Hepatocyte (in vitro differentiated cells): Measurements from ENCODE around the gene TMEM51. TPM values are rescaled to one million over a fixed set of nuclear protein-coding genes. Genes with fewer than 3 reads are reported as not detected.
A peak's percentile ranks its signal among the peaks of the same experiment; 100 is the strongest.

Experiments
- DNase-seq: peaks from one replicate; pipeline ENCODE4 v3.0.0-alpha.2; 2016; ENCODE audit warnings: low spot score
- H2AFZ ChIP-seq: fragments of 200-600 bp; sonication (generic); 2 replicates; pipeline ENCODE4 v1.6.0; 2016; ENCODE audit warnings: antibody characterized with exemption, mild to moderate bottlenecking
- H3K27ac ChIP-seq: fragments of 200-600 bp; sonication (generic); 2 replicates; pipeline ENCODE4 v1.5.1; 2016; ENCODE audit warnings: mild to moderate bottlenecking
- H3K27me3 ChIP-seq: fragments of 200-600 bp; sonication (generic); 2 replicates; pipeline ENCODE4 v1.6.1; 2016
- H3K36me3 ChIP-seq: fragments of 200-600 bp; sonication (generic); replicated peaks from 2 replicates; pipeline ENCODE4 v1.5.1; 2016; ENCODE audit warnings: low read depth; ENCODE audit not compliant: insufficient read depth
- H3K4me1 ChIP-seq: fragments of 200-600 bp; sonication (generic); 2 replicates; pipeline ENCODE4 v1.5.1; 2016; ENCODE audit warnings: mild to moderate bottlenecking, moderate library complexity; ENCODE audit not compliant: insufficient read depth
- H3K4me2 ChIP-seq: fragments of 200-600 bp; sonication (generic); 2 replicates; pipeline ENCODE4 v1.6.0; 2016
- H3K4me3 ChIP-seq: fragments of 200-600 bp; sonication (generic); 2 replicates; pipeline ENCODE4 v1.5.1; 2016; ENCODE audit warnings: mild to moderate bottlenecking
- H3K79me2 ChIP-seq: fragments of 200-600 bp; sonication (generic); 2 replicates; pipeline ENCODE4 v1.6.0; 2017; ENCODE audit warnings: mild to moderate bottlenecking
- H3K9me2 ChIP-seq: fragments of 200-600 bp; sonication (generic); replicated peaks from 2 replicates; pipeline ENCODE4 v1.6.0; 2017; ENCODE audit warnings: mild to moderate bottlenecking; ENCODE audit not compliant: insufficient read depth
- H3K9me3 ChIP-seq: fragments of 200-600 bp; sonication (generic); 2 replicates; pipeline ENCODE4 v1.5.1; 2016; ENCODE audit warnings: low read depth, mild to moderate bottlenecking
- H4K20me1 ChIP-seq: fragments of 200-600 bp; sonication (generic); 2 replicates; pipeline ENCODE4 v1.6.0; 2016; ENCODE audit warnings: mild to moderate bottlenecking; ENCODE audit not compliant: insufficient read depth, poor library complexity, severe bottlenecking
- EZH2 ChIP-seq: fragments of 200-600 bp; sonication (generic); IDR thresholded peaks from 2 replicates; pipeline ENCODE4 v1.6.1; 2016; ENCODE audit warnings: antibody characterized with exemption, mild to moderate bottlenecking, borderline replicate concordance
- EZH2phosphoT487 ChIP-seq: fragments of 200-600 bp; sonication (generic); IDR thresholded peaks from one replicate; pipeline ENCODE4 v1.6.1; 2018; ENCODE audit warnings: antibody characterized with exemption, mild to moderate bottlenecking, low read depth, moderate library complexity; ENCODE audit not compliant: unreplicated experiment, severe bottlenecking
- WGBS: methylation state at CpG from one replicate; pipeline ENCODE4 v1.1.6; 2016; ENCODE audit warnings: low lambda C conversion rate; ENCODE audit errors: missing lambda C conversion rate; 5-methylcytosine and 5-hydroxymethylcytosine counted together
- polyA plus RNA-seq: library from polyadenylated mRNA; unstranded; fragments of >200 nt; fragmentation: Nextera tagmentation; extraction: Ambion mirVana; gene quantifications from 2 replicates; pipeline ENCODE4 v1.2.1, GENCODE V29; 2016
- total RNA-seq: library from RNA; depleted of rRNA; stranded (reverse); fragments of >200 nt; gene quantifications from 2 replicates; pipeline ENCODE4 v1.2.3, GENCODE V29; 2014
- TF ChIP-seq, protein P1 (sequence below): fragments of 200-600 bp; sonication (generic); IDR thresholded peaks from 2 replicates; pipeline ENCODE4 v1.5.1; 2016; ENCODE audit warnings: antibody characterized with exemption, mild to moderate bottlenecking; ENCODE audit not compliant: poor library complexity

TMEM51 gene
- total and polyA plus RNA-seq, 2 experiments from 2014 or later = 23.4 to 24.0 TPM

DNA sequence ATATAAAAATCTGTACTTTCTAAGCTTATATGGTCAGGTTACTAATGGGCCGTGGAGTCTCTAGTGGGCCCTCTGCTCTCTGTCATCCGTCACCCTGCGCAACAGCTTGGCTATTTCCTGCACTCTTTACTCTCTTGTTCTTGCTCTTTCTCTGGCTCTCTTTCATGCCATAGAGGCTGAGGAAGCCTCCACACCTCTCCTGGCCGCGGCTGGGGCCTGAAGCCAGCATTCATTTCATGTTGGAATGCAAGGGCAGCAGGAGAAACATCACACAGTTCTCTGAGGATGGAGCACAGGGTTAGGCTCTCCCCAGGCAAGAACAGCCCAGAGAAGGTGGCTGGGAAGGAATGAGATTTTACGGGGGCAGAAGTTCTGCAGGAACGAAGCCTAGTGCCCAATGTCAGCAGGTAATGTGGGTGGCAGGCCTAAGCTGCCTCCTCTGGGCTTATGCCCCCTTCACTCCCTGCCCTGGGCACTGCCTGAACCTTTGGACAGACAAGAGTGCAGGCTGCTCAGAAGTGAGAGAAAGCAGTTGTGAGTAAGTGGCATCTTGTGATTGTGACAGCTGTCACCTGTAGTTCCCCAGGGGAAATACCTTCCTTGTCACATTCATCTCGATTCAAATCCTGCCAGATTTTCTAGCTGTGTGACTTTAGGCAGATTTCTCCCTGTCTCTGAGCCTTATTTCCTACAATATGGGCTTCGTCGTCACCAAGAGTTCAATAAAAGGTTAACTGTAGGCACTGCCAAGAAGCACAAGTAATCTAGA lies 89.9 kb downstream of the TMEM51 start:
- Histone ChIP-seq H3K4me3 (no peak overlapping the region), H3K9me2 (no peaks in the 10 kb centered on the region), H3K4me1 (peaks cover 15% of the 10 kb centered on the region), H3K9me3 (no peaks in the 10 kb centered on the region), H3K36me3 (no peaks in the 10 kb centered on the region), H3K4me2 (no peak overlapping the region), H2AFZ (no peak overlapping the region), H3K79me2 (no peaks in the 10 kb centered on the region), H4K20me1 (no peaks in the 10 kb centered on the region), H3K27ac (no peak overlapping the region), H3K27me3 (no peaks in the 10 kb centered on the region)
- DNase-seq = no peak
- WGBS = 59% methylated on average over 10 of the region's 10 CpGs
- TF ChIP-seq, protein P1, sequence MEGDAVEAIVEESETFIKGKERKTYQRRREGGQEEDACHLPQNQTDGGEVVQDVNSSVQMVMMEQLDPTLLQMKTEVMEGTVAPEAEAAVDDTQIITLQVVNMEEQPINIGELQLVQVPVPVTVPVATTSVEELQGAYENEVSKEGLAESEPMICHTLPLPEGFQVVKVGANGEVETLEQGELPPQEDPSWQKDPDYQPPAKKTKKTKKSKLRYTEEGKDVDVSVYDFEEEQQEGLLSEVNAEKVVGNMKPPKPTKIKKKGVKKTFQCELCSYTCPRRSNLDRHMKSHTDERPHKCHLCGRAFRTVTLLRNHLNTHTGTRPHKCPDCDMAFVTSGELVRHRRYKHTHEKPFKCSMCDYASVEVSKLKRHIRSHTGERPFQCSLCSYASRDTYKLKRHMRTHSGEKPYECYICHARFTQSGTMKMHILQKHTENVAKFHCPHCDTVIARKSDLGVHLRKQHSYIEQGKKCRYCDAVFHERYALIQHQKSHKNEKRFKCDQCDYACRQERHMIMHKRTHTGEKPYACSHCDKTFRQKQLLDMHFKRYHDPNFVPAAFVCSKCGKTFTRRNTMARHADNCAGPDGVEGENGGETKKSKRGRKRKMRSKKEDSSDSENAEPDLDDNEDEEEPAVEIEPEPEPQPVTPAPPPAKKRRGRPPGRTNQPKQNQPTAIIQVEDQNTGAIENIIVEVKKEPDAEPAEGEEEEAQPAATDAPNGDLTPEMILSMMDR = no peak
- TF ChIP-seq EZH2phosphoT487 (no peak), EZH2 (no peak)

DNA sequence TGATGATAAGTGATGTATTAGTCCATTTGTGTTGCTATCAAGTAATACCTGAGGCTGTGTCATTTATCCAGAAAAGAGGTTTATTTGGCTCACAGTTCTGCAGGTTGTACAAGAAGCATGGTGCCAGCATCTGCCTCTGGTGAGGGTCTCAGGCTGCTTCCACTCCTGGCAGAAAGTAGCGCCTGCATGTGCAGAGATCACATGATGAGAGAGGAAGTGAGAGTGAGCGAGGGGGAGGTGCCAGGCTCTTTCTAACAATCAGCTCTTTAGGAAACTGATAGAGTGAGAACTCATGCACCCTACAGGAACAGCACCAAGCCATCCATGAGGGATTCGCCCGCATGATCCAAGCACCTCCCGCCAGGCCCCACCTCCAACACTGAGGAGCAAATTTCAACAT lies 91.3 kb downstream of the TMEM51 start:
- H3K27me3 ChIP-seq = no peaks in the 10 kb centered on the region
- H3K36me3 ChIP-seq = no peaks in the 10 kb centered on the region
- H3K27ac ChIP-seq = no peak overlapping the region
- no peaks in the 10 kb centered on the region for H3K9me2 ChIP-seq
- WGBS = 89% methylated on average over 5 of the region's 5 CpGs
- H4K20me1 ChIP-seq = no peaks in the 10 kb centered on the region
- TF ChIP-seq EZH2 = no peak
- TF ChIP-seq, protein P1 = no peak
- TF ChIP-seq EZH2phosphoT487 = no peak
- H2AFZ ChIP-seq = no peak overlapping the region
- H3K4me2 ChIP-seq = no peak overlapping the region
- no peak overlapping the region for H3K4me3 ChIP-seq
- no peaks in the 10 kb centered on the region for H3K9me3 ChIP-seq
- H3K4me1 ChIP-seq = peaks cover 15% of the 10 kb centered on the region
- no peak for DNase-seq
- H3K79me2 ChIP-seq = no peaks in the 10 kb centered on the region

DNA sequence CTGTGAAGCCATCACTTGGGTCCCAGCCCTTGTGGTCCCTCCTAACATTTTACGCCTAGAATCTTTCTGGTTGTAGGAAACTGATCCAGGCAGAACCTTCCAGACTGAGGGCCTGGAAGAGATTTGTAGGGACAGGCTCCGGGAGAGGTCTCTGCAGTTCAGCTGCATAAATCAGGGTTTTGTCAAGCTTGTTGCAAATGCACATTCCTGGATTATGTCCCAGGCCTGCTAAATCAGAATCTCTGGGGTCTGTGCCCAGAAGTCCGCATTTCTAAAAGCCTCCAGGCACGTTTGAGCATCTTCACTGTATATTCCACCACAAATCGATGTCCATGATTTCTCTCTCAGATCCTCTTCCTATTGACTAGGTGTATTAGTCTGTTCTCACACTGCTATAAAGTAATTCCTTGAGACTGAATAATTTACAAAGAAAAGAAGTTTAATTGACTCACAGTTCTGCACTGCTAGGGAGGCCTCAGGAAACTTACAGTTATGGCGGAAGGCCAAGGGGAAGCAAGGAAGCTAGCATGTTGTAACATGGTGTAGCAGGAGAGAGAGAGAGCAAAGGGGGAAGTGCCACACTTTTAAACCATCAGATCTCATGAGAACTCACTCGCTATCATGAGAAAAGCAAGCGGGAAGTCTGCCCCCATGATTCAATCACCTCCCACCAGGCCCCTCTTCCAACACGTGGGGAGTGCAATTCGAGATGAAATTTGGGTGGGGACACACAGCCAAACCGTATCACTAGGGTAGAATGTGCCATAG lies 92.2 kb downstream of the TMEM51 start:
- no peaks in the 10 kb centered on the region for H4K20me1 ChIP-seq
- H3K27me3 ChIP-seq = peaks cover 5% of the 10 kb centered on the region
- H3K4me3 ChIP-seq = no peak overlapping the region
- no peak overlapping the region for H2AFZ ChIP-seq
- H3K27ac ChIP-seq = peak overlapping the region; percentile 35
- no peaks in the 10 kb centered on the region for H3K79me2 ChIP-seq
- peak overlapping the region; percentile 93 for H3K4me2 ChIP-seq
- TF ChIP-seq EZH2 (no peak), EZH2phosphoT487 (no peak)
- TF ChIP-seq, protein P1 = no peak
- no peaks in the 10 kb centered on the region for H3K36me3 ChIP-seq
- H3K9me2 ChIP-seq = no peaks in the 10 kb centered on the region
- DNase-seq = peak; percentile 44
- H3K9me3 ChIP-seq = no peaks in the 10 kb centered on the region
- H3K4me1 ChIP-seq = peaks cover 15% of the 10 kb centered on the region
- 49% methylated on average over 11 of the region's 11 CpGs for WGBS
